GM23338 (cell line): Measurements from ENCODE around the gene GLI1. TPM values are rescaled to one million over a fixed set of nuclear protein-coding genes. Genes with fewer than 3 reads are reported as not detected.

Experiments used
- ATAC-seq: fragments of 200-7000 bp; cut with Tn5 transposase; 3 replicates; pipeline ENCODE4 v1.9.1; 2020
- DNase-seq: peaks from one replicate; pipeline ENCODE4 v3.0.0-alpha.2; 2015; ENCODE audit warnings: low spot score
- H2AFZ ChIP-seq: fragments of 200-600 bp; sonication (generic); 2 replicates; pipeline ENCODE4 v1.8.0; 2016; ENCODE audit warnings: antibody characterized with exemption, mild to moderate bottlenecking, moderate library complexity
- H3F3A ChIP-seq: fragments of 200-600 bp; sonication (generic); replicated peaks from 2 replicates; pipeline ENCODE4 v1.8.0; 2017; ENCODE audit warnings: antibody characterized with exemption, mixed run types, low read depth
- H3K27ac ChIP-seq: fragments of 200-600 bp; sonication (generic); 2 replicates; pipeline ENCODE4 v1.6.1; 2016; ENCODE audit warnings: low read depth
- H3K27me3 ChIP-seq: fragments of 200-600 bp; sonication (generic); 2 replicates; pipeline ENCODE4 v1.8.0; 2016; ENCODE audit warnings: mild to moderate bottlenecking, mixed run types, moderate library complexity; ENCODE audit not compliant: insufficient read depth
- H3K36me3 ChIP-seq: fragments of 200-600 bp; sonication (generic); 2 replicates; pipeline ENCODE4 v1.8.0; 2016; ENCODE audit warnings: mild to moderate bottlenecking; ENCODE audit not compliant: insufficient read depth
- H3K4me1 ChIP-seq: fragments of 200-600 bp; sonication (generic); 2 replicates; pipeline ENCODE4 v1.8.0; 2016; ENCODE audit warnings: mild to moderate bottlenecking, moderate library complexity; ENCODE audit not compliant: insufficient read depth
- H3K4me2 ChIP-seq: fragments of 200-600 bp; sonication (generic); 2 replicates; pipeline ENCODE4 v1.7.1; 2017; ENCODE audit warnings: mixed run types
- H3K4me3 ChIP-seq: fragments of 200-600 bp; sonication (generic); 2 replicates; pipeline ENCODE4 v1.6.1; 2016; ENCODE audit warnings: mixed run types
- H3K79me2 ChIP-seq: fragments of 200-600 bp; sonication (generic); replicated peaks from 2 replicates; pipeline ENCODE4 v1.8.0; 2017; ENCODE audit warnings: mild to moderate bottlenecking; ENCODE audit not compliant: insufficient read depth
- H3K9me2 ChIP-seq: fragments of 200-600 bp; sonication (generic); 2 replicates; pipeline ENCODE4 v1.8.0; 2017; ENCODE audit not compliant: insufficient read depth
- H4K20me1 ChIP-seq: fragments of 200-600 bp; sonication (generic); replicated peaks from 2 replicates; pipeline ENCODE4 v1.8.0; 2017; ENCODE audit warnings: mild to moderate bottlenecking; ENCODE audit not compliant: insufficient read depth
- H3K27ac Mint-ChIP-seq: 2 replicates; pipeline ENCODE4 v1.8.0; 2020; ENCODE audit warnings: inconsistent platforms, mild to moderate bottlenecking, moderate library complexity, mixed read lengths
- H3K27me3 Mint-ChIP-seq: 3 replicates; pipeline ENCODE4 v1.8.0; 2022; ENCODE audit warnings: low read depth, mild to moderate bottlenecking, moderate library complexity, mixed read lengths, inconsistent platforms; ENCODE audit not compliant: insufficient read depth, poor library complexity
- H3K36me3 Mint-ChIP-seq: 3 replicates; pipeline ENCODE4 v1.8.0; 2021; ENCODE audit warnings: low read depth, mild to moderate bottlenecking, inconsistent platforms, moderate library complexity, mixed read lengths
- H3K4me1 Mint-ChIP-seq: 3 replicates; pipeline ENCODE4 v1.8.0; 2020; ENCODE audit warnings: mild to moderate bottlenecking, inconsistent platforms, mixed read lengths
- H3K4me3 Mint-ChIP-seq: 3 replicates; pipeline ENCODE4 v1.8.0; 2021; ENCODE audit warnings: moderate library complexity, mild to moderate bottlenecking, inconsistent platforms, mixed read lengths
- H3K9me3 Mint-ChIP-seq: 3 replicates; pipeline ENCODE4 v1.8.0; 2020; ENCODE audit warnings: moderate library complexity, mild to moderate bottlenecking, inconsistent platforms, mixed read lengths
- CREB1 ChIP-seq: fragments of 250-450 bp; sonication (Bioruptor Pico); IDR thresholded peaks from 2 replicates; pipeline ENCODE4 v1.5.0; 2020; ENCODE audit warnings: low read depth, mild to moderate bottlenecking, moderate library complexity
- ETS1 ChIP-seq: IDR thresholded peaks from 2 replicates; pipeline ENCODE4 v1.6.1; 2016; ENCODE audit warnings: antibody characterized with exemption
- EZH2 ChIP-seq: fragments of 200-600 bp; sonication (generic); IDR thresholded peaks from one replicate; pipeline ENCODE4 v1.8.0; 2017; ENCODE audit warnings: antibody characterized with exemption, mild to moderate bottlenecking, low read depth; ENCODE audit not compliant: unreplicated experiment
- EZH2phosphoT487 ChIP-seq: fragments of 200-600 bp; sonication (generic); IDR thresholded peaks from one replicate; pipeline ENCODE4 v1.8.1; 2018; ENCODE audit warnings: antibody characterized with exemption; ENCODE audit not compliant: unreplicated experiment
- JUNB ChIP-seq: IDR thresholded peaks from one replicate; pipeline ENCODE4 v1.6.1; 2016; ENCODE audit warnings: antibody characterized with exemption; ENCODE audit not compliant: unreplicated experiment
- NANOG ChIP-seq: IDR thresholded peaks from 2 replicates; pipeline ENCODE4 v1.6.1; 2016; ENCODE audit warnings: antibody characterized with exemption, borderline replicate concordance
- POLR2AphosphoS5 ChIP-seq: IDR thresholded peaks from 2 replicates; pipeline ENCODE4 v1.6.1; 2016; ENCODE audit warnings: antibody characterized with exemption, low read depth
- STAT1 ChIP-seq: IDR thresholded peaks from one replicate; pipeline ENCODE4 v1.6.1; 2016; ENCODE audit warnings: antibody characterized with exemption; ENCODE audit not compliant: unreplicated experiment
- ZNF114 ChIP-seq: fragments of 250-450 bp; sonication (Bioruptor Pico); IDR thresholded peaks from 2 replicates; pipeline ENCODE4 v1.5.0; 2020; ENCODE audit warnings: mild to moderate bottlenecking, moderate library complexity
- ZNF331 ChIP-seq: fragments of 250-450 bp; sonication (Bioruptor Pico); IDR thresholded peaks from 2 replicates; pipeline ENCODE4 v1.5.0; 2020; ENCODE audit warnings: low read depth, mild to moderate bottlenecking, moderate library complexity
- ZNF462 ChIP-seq: fragments of 250-450 bp; sonication (Bioruptor Pico); IDR thresholded peaks from 2 replicates; pipeline ENCODE4 v1.5.0; 2020; ENCODE audit warnings: mild to moderate bottlenecking, moderate library complexity
- polyA plus RNA-seq: library from polyadenylated mRNA; unstranded; fragments of >200 nt; fragmentation: Nextera tagmentation; extraction: Ambion mirVana; gene quantifications from 2 replicates; pipeline ENCODE4 v1.2.1, GENCODE V29; 2016
- total RNA-seq: library from RNA; depleted of rRNA; stranded (reverse); fragments of >200 nt; shearing (Covaris generic); gene quantifications from 2 replicates; pipeline ENCODE4 v1.2.3, GENCODE V29; 2014
- TF ChIP-seq, protein P1 (sequence below): IDR thresholded peaks from one replicate; pipeline ENCODE4 v1.6.1; 2018; ENCODE audit warnings: antibody characterized with exemption; ENCODE audit not compliant: unreplicated experiment
- TF ChIP-seq, protein P2 (sequence below), 2 experiments: fragments of 200-600 bp in 1 of 2; sonication (generic) in 1 of 2; conservative IDR thresholded peaks; 2 replicates each; pipeline versions ENCODE4 v1.5.1 to v1.6.1; 2016 to 2017; ENCODE audit warnings: antibody characterized with exemption in 2 of 2, low read depth in 2 of 2, mild to moderate bottlenecking in 2 of 2, moderate library complexity in 1 of 2

Gene GLI1
- total and polyA plus RNA-seq, 2 experiments from 2014 or later = 5.6 to 18.1 TPM

DNA sequence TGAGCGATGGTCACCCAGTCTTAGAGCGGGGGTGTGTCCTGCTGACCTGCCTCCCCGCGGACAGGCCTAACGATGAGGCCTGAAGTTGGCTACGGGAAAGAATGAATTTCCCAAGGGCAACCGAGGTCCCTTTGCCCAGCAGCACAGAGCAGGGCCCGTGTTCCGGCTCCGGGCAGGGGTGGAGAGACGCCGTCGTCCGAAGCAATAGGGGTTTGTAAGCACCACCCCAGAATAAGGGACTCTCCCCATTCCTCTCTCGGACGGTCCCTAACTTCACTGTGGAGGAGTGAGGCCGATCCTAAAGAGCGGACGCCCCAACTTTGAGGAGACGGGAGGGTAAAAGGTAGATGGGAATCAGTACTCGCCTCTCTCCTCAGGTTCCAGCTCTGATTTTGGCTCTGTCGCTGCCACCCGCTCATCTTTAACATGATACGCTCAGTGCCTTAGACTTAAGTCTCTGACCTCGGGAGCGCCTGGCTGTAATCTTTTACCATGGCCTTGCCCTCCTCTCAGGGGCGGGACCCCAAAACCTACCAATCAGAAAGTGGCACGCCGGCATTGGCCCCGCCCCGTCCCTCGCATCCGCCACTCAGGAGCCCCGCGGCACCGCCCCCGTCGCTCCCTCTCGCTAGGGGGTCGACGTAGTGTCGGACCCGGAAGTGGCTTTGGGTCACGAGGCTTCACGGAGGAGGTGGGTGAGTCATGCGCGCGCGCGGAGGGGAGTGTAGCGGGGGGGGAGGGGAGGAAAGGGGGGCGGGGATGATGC, 60.7 kb downstream of the GLI1 start, which contains the start of gene DDIT3:
Gene DDIT3, minus strand, starts transcription at position 462 of the 766 bp plus-strand sequence. CDS start 3,108 bp downstream, outside the sequence.
- Histone ChIP-seq H3F3A (peaks cover 71% of the 10 kb centered on the region), H3K36me3 (peaks cover 26% of the 10 kb centered on the region), H3K4me3 (peak within 1 kb of the TSS; percentile 82), H3K4me2 (peak within 1 kb of the TSS; percentile 99), H4K20me1 (peaks cover 38% of the 10 kb centered on the region), H3K79me2 (peaks cover 33% of the 10 kb centered on the region), H3K9me2 (no peaks in the 10 kb centered on the region), H2AFZ (peak within 1 kb of the TSS; percentile 41; the same call in 1 of the 2 replicates), H3K27me3 (no peaks in the 10 kb centered on the region), H3K4me1 (peaks cover 39% of the 10 kb centered on the region), H3K27ac (peak within 1 kb of the TSS; percentile 98)
- Mint-ChIP-seq H3K4me3 (peak within 1 kb of the TSS; percentile 83), H3K4me1 (peaks cover 52% of the 10 kb centered on the region), H3K9me3 (no peaks in the 10 kb centered on the region; the same call in 2 of the 3 replicates), H3K27me3 (peaks cover 51% of the 10 kb centered on the region), H3K27ac (peak within 1 kb of the TSS; percentile 99), H3K36me3 (peaks cover 51% of the 10 kb centered on the region)
- TF ChIP-seq EZH2phosphoT487 (no peak), ETS1 (peak; percentile 63; the same call in 1 of the 2 replicates), ZNF331 (CRISPR knock-in tag) (no peak), ZNF462 (CRISPR knock-in tag) (no peak), NANOG (no peak), ZNF114 (CRISPR knock-in tag) (no peak), EZH2 (no peak), CREB1 (CRISPR knock-in tag) (peak; percentile 73; the same call in 1 of the 2 replicates), POLR2AphosphoS5 (peak; percentile 99), JUNB (peak; percentile 68), STAT1 (no peak)
- TF ChIP-seq, protein P1, sequence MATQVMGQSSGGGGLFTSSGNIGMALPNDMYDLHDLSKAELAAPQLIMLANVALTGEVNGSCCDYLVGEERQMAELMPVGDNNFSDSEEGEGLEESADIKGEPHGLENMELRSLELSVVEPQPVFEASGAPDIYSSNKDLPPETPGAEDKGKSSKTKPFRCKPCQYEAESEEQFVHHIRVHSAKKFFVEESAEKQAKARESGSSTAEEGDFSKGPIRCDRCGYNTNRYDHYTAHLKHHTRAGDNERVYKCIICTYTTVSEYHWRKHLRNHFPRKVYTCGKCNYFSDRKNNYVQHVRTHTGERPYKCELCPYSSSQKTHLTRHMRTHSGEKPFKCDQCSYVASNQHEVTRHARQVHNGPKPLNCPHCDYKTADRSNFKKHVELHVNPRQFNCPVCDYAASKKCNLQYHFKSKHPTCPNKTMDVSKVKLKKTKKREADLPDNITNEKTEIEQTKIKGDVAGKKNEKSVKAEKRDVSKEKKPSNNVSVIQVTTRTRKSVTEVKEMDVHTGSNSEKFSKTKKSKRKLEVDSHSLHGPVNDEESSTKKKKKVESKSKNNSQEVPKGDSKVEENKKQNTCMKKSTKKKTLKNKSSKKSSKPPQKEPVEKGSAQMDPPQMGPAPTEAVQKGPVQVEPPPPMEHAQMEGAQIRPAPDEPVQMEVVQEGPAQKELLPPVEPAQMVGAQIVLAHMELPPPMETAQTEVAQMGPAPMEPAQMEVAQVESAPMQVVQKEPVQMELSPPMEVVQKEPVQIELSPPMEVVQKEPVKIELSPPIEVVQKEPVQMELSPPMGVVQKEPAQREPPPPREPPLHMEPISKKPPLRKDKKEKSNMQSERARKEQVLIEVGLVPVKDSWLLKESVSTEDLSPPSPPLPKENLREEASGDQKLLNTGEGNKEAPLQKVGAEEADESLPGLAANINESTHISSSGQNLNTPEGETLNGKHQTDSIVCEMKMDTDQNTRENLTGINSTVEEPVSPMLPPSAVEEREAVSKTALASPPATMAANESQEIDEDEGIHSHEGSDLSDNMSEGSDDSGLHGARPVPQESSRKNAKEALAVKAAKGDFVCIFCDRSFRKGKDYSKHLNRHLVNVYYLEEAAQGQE = no peak
- TF ChIP-seq, protein P2, sequence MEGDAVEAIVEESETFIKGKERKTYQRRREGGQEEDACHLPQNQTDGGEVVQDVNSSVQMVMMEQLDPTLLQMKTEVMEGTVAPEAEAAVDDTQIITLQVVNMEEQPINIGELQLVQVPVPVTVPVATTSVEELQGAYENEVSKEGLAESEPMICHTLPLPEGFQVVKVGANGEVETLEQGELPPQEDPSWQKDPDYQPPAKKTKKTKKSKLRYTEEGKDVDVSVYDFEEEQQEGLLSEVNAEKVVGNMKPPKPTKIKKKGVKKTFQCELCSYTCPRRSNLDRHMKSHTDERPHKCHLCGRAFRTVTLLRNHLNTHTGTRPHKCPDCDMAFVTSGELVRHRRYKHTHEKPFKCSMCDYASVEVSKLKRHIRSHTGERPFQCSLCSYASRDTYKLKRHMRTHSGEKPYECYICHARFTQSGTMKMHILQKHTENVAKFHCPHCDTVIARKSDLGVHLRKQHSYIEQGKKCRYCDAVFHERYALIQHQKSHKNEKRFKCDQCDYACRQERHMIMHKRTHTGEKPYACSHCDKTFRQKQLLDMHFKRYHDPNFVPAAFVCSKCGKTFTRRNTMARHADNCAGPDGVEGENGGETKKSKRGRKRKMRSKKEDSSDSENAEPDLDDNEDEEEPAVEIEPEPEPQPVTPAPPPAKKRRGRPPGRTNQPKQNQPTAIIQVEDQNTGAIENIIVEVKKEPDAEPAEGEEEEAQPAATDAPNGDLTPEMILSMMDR (conservative IDR thresholded peaks at IDR 0.05; ENCODE audit: low read depth in 2 of 2) = no peak
- peak; percentile 61 for ATAC-seq
- peak; percentile 99 for DNase-seq
